GM08714 (cell line): ENCODE measurements around the gene B3GALT4.
A peak's percentile ranks its signal among the peaks of the same experiment; 100 is the strongest.

ENCODE experiments used
- H3K4me3 ChIP-seq: fragments of 200-500 bp; sonication (Bioruptor generic); 2 replicates; pipeline ENCODE4 v1.5.1; 2014; ENCODE audit warnings: mild to moderate bottlenecking, low read length, inconsistent platforms
- ZNF274 ChIP-seq: IDR thresholded peaks from 2 replicates; pipeline ENCODE4 v1.6.1; 2012; ENCODE audit warnings: mild to moderate bottlenecking, low read depth, low read length

Gene B3GALT4

DNA sequence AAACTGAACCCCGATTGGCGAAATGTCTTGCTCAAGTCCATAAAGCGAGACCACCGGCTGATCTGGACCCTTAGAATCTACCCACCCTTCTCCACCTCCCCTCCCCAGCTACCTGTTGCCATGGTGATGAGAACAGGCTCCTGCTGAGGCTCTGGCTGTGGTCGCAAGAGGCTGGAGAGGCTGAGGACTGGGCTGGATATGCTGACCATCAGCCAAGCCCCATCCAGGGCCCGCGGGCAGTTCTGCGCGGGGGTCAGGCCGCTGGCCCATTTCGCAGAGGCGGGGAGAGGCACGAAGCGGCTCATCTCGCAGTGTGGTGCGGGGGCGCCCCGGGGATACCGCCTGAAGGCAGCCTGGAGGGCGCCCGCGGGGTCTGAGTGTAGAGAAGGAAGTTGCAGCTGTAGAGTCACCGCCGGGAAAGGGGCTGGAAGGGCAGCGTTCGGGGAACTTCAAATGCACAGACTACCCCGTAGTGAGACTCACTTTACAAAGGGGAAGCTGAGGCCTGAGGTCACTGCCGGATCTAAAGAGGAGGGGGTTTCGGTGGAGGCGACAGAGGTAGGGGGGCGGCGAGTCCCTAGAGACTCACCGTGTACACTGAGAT, 36.3 kb downstream of the B3GALT4 start:
- TF ChIP-seq ZNF274 = no peak
- peak overlapping the region; percentile 84 for H3K4me3 ChIP-seq

DNA sequence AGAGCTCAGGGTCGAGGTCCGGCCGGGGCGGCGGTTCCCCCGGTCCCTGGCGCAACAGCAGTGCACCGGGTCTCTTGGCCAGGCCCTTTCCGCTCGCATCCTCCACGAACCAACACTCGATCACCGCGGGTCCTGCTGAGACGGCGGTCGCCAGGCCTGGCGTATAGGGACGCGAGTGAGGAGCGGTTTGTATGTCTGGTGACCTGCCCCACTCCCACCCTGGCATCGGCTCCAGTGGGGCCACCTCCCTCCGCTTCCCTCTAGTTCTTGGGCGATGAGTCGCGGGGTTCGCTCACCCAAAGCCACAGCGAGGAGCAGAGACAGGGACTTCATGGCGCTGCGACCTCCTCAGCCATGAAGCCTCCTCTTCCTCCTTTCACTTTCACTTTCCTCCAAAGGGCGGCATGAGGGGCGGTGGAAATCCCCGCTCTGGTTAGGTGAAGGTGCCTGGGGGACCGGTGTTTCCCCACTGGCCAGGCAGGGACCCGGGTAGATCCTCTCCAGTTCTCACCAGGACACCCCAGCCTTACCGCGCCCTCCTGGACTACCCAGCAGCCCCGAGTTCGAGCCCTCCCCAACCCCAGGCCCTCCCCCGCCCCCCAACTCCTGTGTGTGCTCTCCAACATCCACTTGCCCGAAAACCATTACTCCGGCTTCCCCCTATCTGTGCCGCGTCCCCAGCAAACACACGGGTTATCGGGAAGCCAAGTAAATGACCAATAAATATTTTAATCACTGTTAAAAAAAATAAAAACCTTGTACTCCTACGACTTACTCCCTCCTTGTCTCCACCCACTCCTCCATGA, 37.0 kb downstream of the B3GALT4 start, which contains the start of gene TAPBP:
TAPBP (minus strand) TSS at position 370 of the 806 bp plus-strand sequence; CDS start at position 333, 37 bp downstream.
- peak within 1 kb of the TSS; percentile 84 for H3K4me3 ChIP-seq
- TF ChIP-seq ZNF274 = no peak

DNA sequence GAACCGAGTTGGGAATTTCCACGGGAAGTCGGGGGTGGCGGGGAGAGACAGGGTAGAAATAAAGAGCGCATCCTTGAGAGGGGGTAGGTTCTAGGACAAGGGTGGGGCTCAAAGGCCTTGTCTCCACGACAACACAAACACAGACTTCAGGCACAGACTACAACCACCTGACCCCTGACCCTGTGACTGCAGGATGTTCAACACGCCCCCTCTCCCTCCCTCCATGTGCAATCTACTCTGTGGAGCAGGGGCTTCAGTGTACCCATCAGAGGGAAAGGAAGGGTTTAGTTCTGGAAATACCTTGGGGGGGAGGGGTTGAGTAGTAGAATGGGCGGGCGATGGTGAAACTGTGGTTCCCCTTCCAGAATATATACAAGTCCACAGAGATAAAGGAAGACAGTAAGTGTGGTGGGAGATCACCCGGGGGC, 37.6 kb downstream of the B3GALT4 start:
- TF ChIP-seq ZNF274 = no peak
- H3K4me3 ChIP-seq = peak overlapping the region; percentile 84

DNA sequence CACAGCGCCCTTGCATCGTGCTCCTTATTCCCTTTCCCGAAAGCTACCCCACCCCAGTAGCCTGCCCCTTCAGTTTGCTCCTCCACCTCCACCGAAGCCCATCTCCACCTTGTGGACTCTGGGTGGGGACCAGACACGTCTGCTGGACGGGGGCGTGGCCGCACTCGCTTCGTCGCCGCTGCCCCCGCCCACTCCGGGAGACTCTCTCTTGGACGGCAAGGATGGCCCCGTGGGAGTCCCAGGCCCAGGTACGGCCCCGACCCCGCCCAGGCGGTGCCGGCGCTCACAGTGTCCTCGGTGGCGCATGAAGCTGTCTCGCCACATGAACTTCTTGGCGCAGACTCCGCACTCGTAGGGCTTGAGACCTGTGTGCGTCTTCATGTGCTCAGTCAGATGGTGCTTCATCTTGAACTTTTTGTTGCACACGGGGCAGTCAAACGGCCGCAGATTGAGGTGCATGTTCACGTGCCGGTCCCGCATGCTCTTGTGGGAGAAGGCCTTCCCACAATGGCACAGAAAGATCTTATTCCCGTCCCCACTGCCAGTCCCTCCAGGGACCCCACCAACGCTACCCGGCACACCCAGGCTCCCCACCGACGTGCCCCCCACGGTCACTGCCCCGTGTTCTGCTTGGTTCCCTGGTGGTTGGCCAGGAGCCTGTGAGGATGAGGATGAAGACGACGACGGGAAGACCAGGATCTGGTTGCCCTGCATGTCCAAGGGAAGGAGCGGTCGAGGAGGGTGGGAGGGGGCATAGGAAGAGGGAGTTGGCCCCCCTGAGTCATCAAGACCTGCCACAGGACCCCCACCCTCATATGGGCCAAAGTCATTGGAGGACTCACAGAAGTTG, 38.2 kb downstream of the B3GALT4 start:
- H3K4me3 ChIP-seq = peak overlapping the region; percentile 84; the same call in 1 of the 2 replicates
- TF ChIP-seq ZNF274 = no peak

DNA sequence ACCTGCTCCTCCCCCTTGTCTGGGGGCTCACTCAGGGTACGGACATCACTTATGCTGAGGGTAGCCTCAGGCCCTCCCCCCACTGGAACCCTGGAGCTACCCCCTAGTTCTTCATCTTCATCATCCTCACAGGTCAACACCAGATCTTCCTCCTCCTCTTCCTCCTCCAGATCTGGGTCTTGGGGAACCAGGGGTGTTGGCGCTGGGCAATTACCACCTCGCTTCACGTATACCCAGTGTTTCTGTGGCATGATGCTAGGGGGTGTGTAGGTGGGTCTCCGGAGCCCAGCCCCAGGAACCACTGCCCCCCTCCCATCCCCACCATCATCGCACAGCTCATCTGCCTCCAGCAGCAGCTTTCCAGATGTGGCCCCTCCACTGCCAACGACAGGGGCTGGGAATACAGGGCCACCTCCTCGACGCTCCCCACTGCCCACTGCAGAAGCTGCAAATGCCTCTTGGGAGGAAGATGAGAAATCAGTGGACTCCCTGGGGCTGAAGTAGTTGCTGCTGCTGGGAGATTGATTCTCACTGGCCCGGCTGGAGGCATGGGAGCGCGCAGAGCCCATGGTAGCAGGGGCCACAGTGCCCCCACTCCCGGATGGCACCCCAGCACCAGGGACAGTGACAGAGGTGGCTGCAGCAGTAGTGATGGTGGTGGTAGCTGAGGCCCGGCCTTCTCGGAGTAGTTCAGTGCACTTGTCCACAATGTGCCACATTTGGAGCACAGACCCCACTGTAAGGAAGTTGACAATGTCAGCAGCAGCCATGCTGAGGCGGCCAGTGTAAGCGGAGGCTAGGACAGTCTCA, 39.1 kb downstream of the B3GALT4 start:
- no peak for TF ChIP-seq ZNF274
- no peak overlapping the region for H3K4me3 ChIP-seq

DNA sequence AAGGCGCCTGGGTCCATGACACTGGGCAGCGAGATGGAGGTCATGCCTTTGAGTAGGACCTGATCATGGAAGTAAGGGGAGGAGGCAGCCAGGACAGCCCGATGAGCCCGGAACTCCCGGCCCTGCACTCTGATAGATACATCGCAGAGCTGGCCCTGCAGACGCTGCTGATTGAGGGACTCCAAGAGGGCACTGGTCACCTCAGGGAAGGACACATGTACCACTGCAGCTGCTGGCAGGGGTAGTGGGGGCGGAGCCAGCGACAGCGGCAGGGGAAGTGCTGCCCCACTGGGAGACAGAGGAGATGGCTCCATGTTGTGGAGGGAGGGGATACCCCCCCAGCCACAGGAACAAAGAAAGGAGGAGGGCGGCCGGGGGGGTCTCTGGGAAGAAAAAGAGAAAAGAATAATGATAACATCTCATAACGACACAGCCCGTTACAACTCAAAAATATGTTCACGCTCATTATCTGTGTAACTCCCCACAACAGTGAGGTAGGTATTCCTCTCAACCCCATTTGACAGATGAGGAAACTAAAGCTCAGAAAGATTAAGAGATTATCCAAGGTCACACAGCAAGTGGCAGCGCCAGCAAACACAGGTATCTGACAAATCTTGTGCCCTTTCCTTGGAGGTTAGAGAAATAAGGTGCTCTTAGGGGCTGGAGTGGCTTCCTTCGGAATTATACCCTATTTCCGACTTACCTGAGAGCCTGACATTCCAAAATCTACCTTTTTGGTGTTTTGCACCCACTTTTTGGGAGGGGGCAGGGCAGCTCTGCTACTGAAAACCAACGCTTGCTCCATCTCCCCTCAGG, 39.9 kb downstream of the B3GALT4 start:
- no peak for TF ChIP-seq ZNF274
- H3K4me3 ChIP-seq = peak overlapping the region; percentile 36; the same call in 1 of the 2 replicates

DNA sequence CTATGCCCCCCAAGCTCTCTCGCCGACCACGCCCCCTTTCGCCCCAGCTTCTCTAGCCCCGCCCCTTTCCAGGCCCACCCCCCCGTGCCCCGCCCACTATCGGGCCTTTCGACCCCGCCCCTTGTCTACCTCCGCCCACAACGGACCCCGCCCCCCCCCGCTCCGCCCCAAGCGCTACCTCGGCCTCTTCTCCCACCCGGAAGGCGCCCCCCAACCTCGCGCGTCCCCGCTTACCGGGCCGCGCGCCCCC, 40.4 kb downstream of the B3GALT4 start:
- TF ChIP-seq ZNF274 = no peak
- peak overlapping the region; percentile 36; the same call in 1 of the 2 replicates for H3K4me3 ChIP-seq

DNA sequence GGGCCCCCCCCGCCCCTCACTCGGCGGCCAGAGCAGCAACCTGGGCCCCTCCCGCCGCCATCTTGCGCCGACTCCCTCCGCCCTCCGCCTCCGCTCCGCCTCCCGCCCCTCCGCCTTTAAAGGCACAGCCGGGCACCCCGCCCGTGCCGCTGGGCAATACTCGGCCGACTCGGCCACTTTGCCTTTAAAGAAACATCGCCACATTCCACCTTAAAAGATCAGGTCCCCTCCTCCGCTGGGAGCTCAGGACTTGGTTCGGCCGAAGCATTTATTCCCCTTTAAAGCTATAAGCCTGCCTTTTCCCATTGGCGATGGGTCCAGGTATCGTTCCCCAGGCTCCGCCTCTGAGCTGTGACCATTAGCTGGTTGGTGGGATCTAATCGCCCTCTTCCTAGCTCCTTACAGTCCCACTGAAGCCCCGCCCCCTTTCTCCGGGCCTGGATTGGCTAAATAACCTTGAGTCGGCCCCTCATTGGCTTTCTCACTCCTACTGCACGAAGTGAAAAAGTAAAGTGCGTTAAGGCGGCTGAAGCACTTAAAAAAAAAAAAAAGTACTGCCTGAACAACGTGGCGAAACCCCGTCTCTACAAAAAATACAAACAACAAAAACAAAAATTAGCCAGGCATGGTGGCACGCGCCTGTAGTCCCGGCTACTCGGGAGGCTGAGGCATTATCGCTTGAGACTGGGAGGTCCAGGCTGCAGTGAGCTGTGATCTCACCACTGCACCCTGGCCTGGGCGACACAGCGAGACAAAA, 40.9 kb downstream of the B3GALT4 start, which contains the start of gene ZBTB22:
ZBTB22 (minus strand) TSS at position 76 of the 757 bp plus-strand sequence. CDS start 828 bp downstream, outside the sequence.
- peak within 1 kb of the TSS; percentile 64; the same call in 1 of the 2 replicates for H3K4me3 ChIP-seq
- no peak for TF ChIP-seq ZNF274

DNA sequence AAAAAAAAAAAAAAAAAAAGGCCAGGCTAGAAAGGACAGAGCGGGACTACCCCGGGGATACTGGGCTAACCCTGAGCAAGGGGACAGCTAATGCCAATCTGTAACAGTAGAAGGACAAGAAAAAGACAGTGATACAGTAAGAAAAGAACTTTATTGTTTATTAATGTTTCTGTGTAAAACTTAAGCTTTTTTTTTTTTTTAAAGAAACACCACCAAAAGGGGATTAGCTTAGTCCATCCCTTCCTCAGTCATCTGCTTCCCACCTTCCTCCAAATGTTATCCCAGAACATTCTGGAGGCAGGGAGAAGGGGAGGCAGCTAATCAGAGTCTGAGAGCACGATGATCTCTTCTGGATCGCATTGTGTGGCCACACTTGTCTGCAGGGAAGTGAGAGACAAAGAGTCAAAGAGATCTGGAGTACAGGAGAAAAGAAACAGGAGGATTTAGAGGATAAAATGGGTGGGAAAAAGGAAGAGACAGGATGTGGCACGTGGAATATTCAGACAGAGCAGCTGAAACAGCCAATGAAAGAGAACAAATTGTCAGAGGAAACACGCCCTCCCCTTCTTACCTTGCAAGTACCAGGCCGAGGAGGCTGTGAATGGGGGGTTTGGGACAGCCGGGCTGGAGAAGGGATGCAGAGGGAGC, 41.6 kb downstream of the B3GALT4 start:
- peak overlapping the region; percentile 64; the same call in 1 of the 2 replicates for H3K4me3 ChIP-seq
- TF ChIP-seq ZNF274 = no peak

DNA sequence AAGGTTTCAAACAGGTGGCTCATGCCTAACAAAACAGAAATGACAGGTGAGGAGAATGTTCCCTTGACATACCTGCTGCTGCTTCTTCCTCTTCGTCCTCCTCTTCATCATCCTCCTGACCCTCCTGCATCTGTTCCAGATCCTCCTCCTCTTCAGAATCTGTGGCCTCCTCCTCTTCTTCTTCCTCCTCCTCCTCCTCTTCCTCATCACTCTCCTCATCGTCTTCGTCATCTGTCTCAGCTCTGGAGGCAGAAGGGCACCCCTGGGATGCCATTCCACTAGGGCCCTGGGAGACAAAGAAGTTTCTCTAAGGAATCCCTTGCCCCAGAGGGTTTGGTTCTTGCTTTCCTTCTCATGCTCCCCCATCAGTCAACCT, 43.0 kb downstream of the B3GALT4 start:
- no peak overlapping the region for H3K4me3 ChIP-seq
- TF ChIP-seq ZNF274 = no peak

DNA sequence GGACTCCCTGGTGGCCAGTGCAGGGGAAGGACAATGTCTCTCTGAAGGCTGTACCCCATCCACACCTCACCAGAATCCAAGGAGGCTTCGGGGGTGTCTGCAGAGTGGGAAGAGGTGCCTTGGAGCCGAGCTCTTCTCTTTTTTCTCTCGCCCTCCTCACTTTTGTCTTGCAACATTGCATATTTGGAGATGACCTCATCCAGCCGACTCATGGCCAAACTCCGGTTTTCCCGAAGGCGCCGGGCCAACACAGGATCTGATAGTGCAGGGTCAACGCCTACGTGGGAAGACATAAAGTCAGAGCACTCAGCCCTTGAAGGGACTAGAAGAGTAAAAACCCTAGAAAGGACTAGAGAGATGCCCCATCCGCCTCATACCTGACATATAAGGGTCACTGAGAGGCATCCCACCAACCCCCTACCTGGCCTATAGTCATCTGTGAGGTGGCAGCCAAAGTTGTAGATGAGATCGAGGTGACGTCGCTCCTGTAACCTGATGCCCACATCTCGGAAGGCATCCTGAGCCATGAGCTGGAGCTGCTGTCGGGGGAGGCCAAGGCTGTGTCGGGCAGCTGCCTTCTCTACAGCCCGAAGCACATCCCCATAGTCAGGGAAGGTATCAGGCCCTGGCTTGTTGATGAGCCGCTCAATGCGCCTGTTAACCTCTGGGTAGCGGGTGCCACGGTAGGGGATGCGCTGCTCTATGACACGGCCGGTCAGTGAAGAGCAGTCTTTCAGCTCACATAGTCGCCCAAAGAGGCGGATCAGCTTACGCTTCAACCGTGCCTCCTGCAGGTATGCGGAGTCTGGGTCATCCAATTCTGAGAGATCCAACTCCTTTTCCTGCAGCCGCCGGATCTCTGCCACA, 43.6 kb downstream of the B3GALT4 start:
- no peak for TF ChIP-seq ZNF274
- H3K4me3 ChIP-seq = no peak overlapping the region
